H9 (cell line): Measurements from ENCODE around the gene MED17. TPM values are rescaled to one million over a fixed set of nuclear protein-coding genes. Genes with fewer than 3 reads are reported as not detected.

ENCODE experiments used
- DNase-seq: peaks from one replicate; pipeline ENCODE4 v3.0.0-alpha.2; 2017
- H2AFZ ChIP-seq: one replicate; pipeline ENCODE4 v1.6.1; 2013; ENCODE audit warnings: mild to moderate bottlenecking, low read length, control low read depth, moderate library complexity
- H2AK5ac ChIP-seq: 2 replicates; pipeline ENCODE4 v1.6.1; 2013; ENCODE audit warnings: low read length, control low read depth, mixed read lengths; ENCODE audit not compliant: insufficient read length
- H2BK120ac ChIP-seq: one replicate; pipeline ENCODE4 v1.6.1; 2013; ENCODE audit warnings: low read depth, mild to moderate bottlenecking, low read length, control low read depth, inconsistent platforms; ENCODE audit not compliant: poor library complexity, severe bottlenecking
- H2BK12ac ChIP-seq: 2 replicates; pipeline ENCODE4 v1.6.1; 2013; ENCODE audit warnings: low read length, control low read depth, mixed read lengths, low read depth; ENCODE audit not compliant: insufficient read length
- H2BK15ac ChIP-seq: 2 replicates; pipeline ENCODE4 v1.6.1; 2013; ENCODE audit warnings: low read depth, low read length, control low read depth
- H2BK20ac ChIP-seq: one replicate; pipeline ENCODE4 v1.6.1; 2013; ENCODE audit warnings: low read depth, mild to moderate bottlenecking, low read length, control low read depth, inconsistent platforms; ENCODE audit not compliant: poor library complexity, severe bottlenecking
- H2BK5ac ChIP-seq: 2 replicates; pipeline ENCODE4 v1.6.1; 2013; ENCODE audit warnings: low read length, control low read depth, mixed read lengths; ENCODE audit not compliant: insufficient read length
- H3K14ac ChIP-seq: 2 replicates; pipeline ENCODE4 v1.6.1; 2013; ENCODE audit warnings: low read length, control low read depth; ENCODE audit not compliant: insufficient read depth
- H3K18ac ChIP-seq: 2 replicates; pipeline ENCODE4 v1.6.1; 2013; ENCODE audit warnings: low read depth, mild to moderate bottlenecking, mixed read lengths, low read length, control low read depth; ENCODE audit not compliant: insufficient read length
- H3K23ac ChIP-seq: 2 replicates; pipeline ENCODE4 v1.6.1; 2013; ENCODE audit warnings: low read length, control low read depth, mixed read lengths, low read depth; ENCODE audit not compliant: insufficient read length
- H3K23me2 ChIP-seq: 2 replicates; pipeline ENCODE4 v1.6.1; 2013; ENCODE audit warnings: low read depth, mild to moderate bottlenecking, mixed read lengths, low read length, control low read depth; ENCODE audit not compliant: insufficient read length, poor library complexity, severe bottlenecking
- H3K27ac ChIP-seq: 2 replicates; pipeline ENCODE4 v1.5.1; 2013; ENCODE audit warnings: low read length, control low read depth, mixed read lengths, low read depth; ENCODE audit not compliant: insufficient read length
- H3K27me3 ChIP-seq: 2 replicates; pipeline ENCODE4 v1.6.1; 2013; ENCODE audit warnings: low read length, control low read depth, inconsistent platforms; ENCODE audit not compliant: insufficient read depth
- H3K4ac ChIP-seq: 2 replicates; pipeline ENCODE4 v1.6.1; 2013; ENCODE audit warnings: low read depth, mild to moderate bottlenecking, control low read depth, inconsistent platforms, low read length, moderate library complexity
- H3K4me1 ChIP-seq: 2 replicates; pipeline ENCODE4 v1.6.1; 2013; ENCODE audit warnings: low read length, control low read depth, inconsistent platforms; ENCODE audit not compliant: insufficient read depth
- H3K4me2 ChIP-seq: 2 replicates; pipeline ENCODE4 v1.6.1; 2013; ENCODE audit warnings: low read length, control low read depth, mixed read lengths; ENCODE audit not compliant: insufficient read length, insufficient read depth
- H3K56ac ChIP-seq: 2 replicates; pipeline ENCODE4 v1.6.1; 2013; ENCODE audit warnings: low read depth, mild to moderate bottlenecking, mixed read lengths, low read length, control low read depth; ENCODE audit not compliant: insufficient read length
- H3K79me1 ChIP-seq: 2 replicates; pipeline ENCODE4 v1.6.1; 2013; ENCODE audit warnings: low read depth, mild to moderate bottlenecking, moderate library complexity, low read length, control low read depth, inconsistent platforms; ENCODE audit not compliant: insufficient read depth, poor library complexity, severe bottlenecking
- H3K79me2 ChIP-seq: 2 replicates; pipeline ENCODE4 v1.6.1; 2013; ENCODE audit warnings: low read length, control low read depth, inconsistent platforms; ENCODE audit not compliant: insufficient read depth
- H3K9ac ChIP-seq: 2 replicates; pipeline ENCODE4 v1.6.1; 2013; ENCODE audit warnings: low read length, control low read depth, mixed read lengths; ENCODE audit not compliant: insufficient read length; ENCODE audit errors: extremely low read depth
- H3K9me3 ChIP-seq: one replicate; pipeline ENCODE4 v1.6.1; 2013; ENCODE audit warnings: low read depth, low read length, inconsistent platforms; ENCODE audit not compliant: control insufficient read depth
- H3T11ph ChIP-seq: one replicate; pipeline ENCODE4 v1.6.1; 2013; ENCODE audit warnings: mild to moderate bottlenecking, low read length, control low read depth, inconsistent platforms
- H4K20me1 ChIP-seq: one replicate; pipeline ENCODE4 v1.6.1; 2013; ENCODE audit not compliant: control insufficient read depth, insufficient read length, insufficient read depth
- H4K5ac ChIP-seq: 2 replicates; pipeline ENCODE4 v1.6.1; 2013; ENCODE audit warnings: low read depth, mild to moderate bottlenecking, mixed read lengths, low read length, control low read depth; ENCODE audit not compliant: insufficient read length
- H4K8ac ChIP-seq: replicated peaks from 2 replicates; pipeline ENCODE4 v1.6.1; 2013; ENCODE audit warnings: low read length, control low read depth, mixed read lengths, low read depth; ENCODE audit not compliant: insufficient read length
- H4K91ac ChIP-seq: 2 replicates; pipeline ENCODE4 v1.6.1; 2013; ENCODE audit warnings: low read depth, mild to moderate bottlenecking, moderate library complexity, mixed read lengths, low read length, control low read depth; ENCODE audit not compliant: insufficient read length
- H3K27ac Mint-ChIP-seq, 3 experiments: 2 replicates in 2 of 3; 3 replicates in 1 of 3; pipeline ENCODE4 v1.8.0; 2020 to 2021; ENCODE audit warnings: mixed read lengths in 3 of 3, mild to moderate bottlenecking in 1 of 3, moderate library complexity in 1 of 3
- H3K27me3 Mint-ChIP-seq: 2 replicates; pipeline ENCODE4 v1.8.0; 2021; ENCODE audit warnings: low read depth, mild to moderate bottlenecking, moderate library complexity, mixed read lengths
- H3K36me3 Mint-ChIP-seq, 3 experiments: 2 replicates in 2 of 3; 3 replicates in 1 of 3; pipeline ENCODE4 v1.8.0; 2020 to 2021; ENCODE audit warnings: low read depth in 3 of 3, mixed read lengths in 3 of 3; ENCODE audit not compliant: insufficient read depth in 1 of 3
- H3K4me1 Mint-ChIP-seq, 2 experiments: 2 replicates each; pipeline ENCODE4 v1.8.0; 2020; ENCODE audit warnings: mixed read lengths in 2 of 2
- H3K4me3 Mint-ChIP-seq, 2 experiments: 2 replicates in 1 of 2; 3 replicates in 1 of 2; pipeline ENCODE4 v1.8.0; 2020 to 2021; ENCODE audit warnings: mild to moderate bottlenecking in 2 of 2, mixed read lengths in 2 of 2, moderate library complexity in 1 of 2
- H3K9me3 Mint-ChIP-seq, 2 experiments: 2 replicates in 1 of 2; 3 replicates in 1 of 2; pipeline ENCODE4 v1.8.0; 2020; ENCODE audit warnings: mild to moderate bottlenecking in 2 of 2, mixed read lengths in 2 of 2, moderate library complexity in 1 of 2
- CTCF ChIP-seq: fragments of 200-600 bp; sonication (generic); conservative IDR thresholded peaks from 3 replicates; pipeline ENCODE4 v1.8.0; 2021; ENCODE audit warnings: antibody characterized with exemption, mild to moderate bottlenecking
- WGBS: extraction: QIAGEN DNeasy Blood & Tissue Kit; methylation state at CpG from one replicate; pipeline ENCODE4 v1.1.7; 2013; ENCODE audit warnings: missing lambda C conversion rate, low lambda C conversion rate, mixed read lengths; ENCODE audit not compliant: insufficient read length; ENCODE audit errors: extremely low coverage; 5-methylcytosine and 5-hydroxymethylcytosine counted together
- total RNA-seq: library from RNA; stranded (reverse); gene quantifications from 2 replicates; pipeline ENCODE4 v1.2.1, GENCODE V29; 2021

Gene MED17
- total RNA-seq, 1 experiment from 2014 or later, result 43.3 TPM

- Histone ChIP-seq H3K23ac (no peak overlapping the region), H3K23me2 (peaks cover 6% of the 10 kb centered on the region), H3K27ac (no peak overlapping the region), H3T11ph (no peak overlapping the region), H3K9ac (no peak overlapping the region), H4K5ac (no peak overlapping the region), H2AK5ac (no peak overlapping the region), H3K9me3 (no peaks in the 10 kb centered on the region), H2BK5ac (no peak overlapping the region), H2BK20ac (no peak overlapping the region), H3K4ac (no peak overlapping the region), H4K8ac (no peak overlapping the region), H3K79me1 (peaks cover 3% of the 10 kb centered on the region), H2AFZ (no peak overlapping the region), H2BK12ac (no peak overlapping the region), H3K27me3 (no peaks in the 10 kb centered on the region), H3K56ac (no peak overlapping the region), H3K4me1 (no peaks in the 10 kb centered on the region), H3K18ac (no peak overlapping the region), H3K14ac (no peak overlapping the region), H4K20me1 (no peaks in the 10 kb centered on the region), H3K4me2 (no peak overlapping the region), H3K79me2 (peaks cover 21% of the 10 kb centered on the region; the same call in 1 of the 2 replicates), H2BK15ac (no peak overlapping the region), H4K91ac (no peak overlapping the region), H2BK120ac (no peak overlapping the region)
- peak overlapping the region in 1 of 2 experiments; percentile 47; a peak in 1 of 5 replicates for H3K4me3 Mint-ChIP-seq
- H3K9me3 Mint-ChIP-seq, result no peaks in the 10 kb centered on the region; a peak in 1 of 5 replicates
- peaks cover 35 to 47% of the 10 kb centered on the region in 2 experiments for H3K4me1 Mint-ChIP-seq
- no peaks in the 10 kb centered on the region for H3K27me3 Mint-ChIP-seq
- peak overlapping the region in 1 of 3 experiments; percentile 88; a peak in 2 of 7 replicates for H3K27ac Mint-ChIP-seq
- H3K36me3 Mint-ChIP-seq, result peaks cover 80 to 98% (median 94%) of the 10 kb centered on the region in 3 experiments
- no peak for DNase-seq
- no peak for TF ChIP-seq CTCF
- WGBS, result no CpG with 5 or more reads among the region's 1 CpG
These were observed 48.5 kb upstream of the MED17 start for GRCh38 chr11:93735627-93736026.
